ENCODE results near the gene MAGI2. TPM values are rescaled to one million over a fixed set of nuclear protein-coding genes. Genes with fewer than 3 reads are reported as not detected.

The MAGI2 gene
- total and polyA plus RNA-seq, 2 donors (not counting 3 experiments of a cell fraction or from before 2014, with no cell fraction given), result 0.28 to 6.0 TPM

DNA sequence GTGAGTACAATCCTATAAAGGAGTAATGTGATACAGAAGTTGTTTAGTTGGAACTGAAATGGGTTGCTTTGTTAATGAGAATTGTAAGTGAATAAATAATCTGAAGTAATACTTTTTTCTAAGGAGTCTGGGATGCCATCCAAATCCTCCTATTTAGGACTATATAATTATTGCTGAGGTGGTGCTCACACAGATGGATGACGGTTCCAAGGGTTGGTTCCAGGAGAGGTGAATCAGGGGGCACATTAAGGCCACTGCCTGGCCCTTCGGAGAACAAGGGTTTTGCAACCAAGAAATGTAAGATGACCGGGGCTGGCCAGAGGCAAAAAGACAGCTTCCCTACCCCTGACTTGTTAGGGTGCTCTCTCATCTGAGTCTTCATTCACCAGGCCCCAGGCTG is 1302.2 kb downstream of the MAGI2 start:
- Histone ChIP-seq H2AFZ (ENCODE audit: low read depth, low read length) (no peak overlapping the region), H3K9ac (replicated peaks; ENCODE audit: extremely low read depth, insufficient read depth, low read length) (no peak overlapping the region), H3K27me3 (ENCODE audit: control insufficient read depth in 2 of 2, insufficient read depth in 2 of 2, low read length in 2 of 2) (peaks cover 0 to 2% of the 10 kb centered on the region in 2 experiments), H3K36me3 (ENCODE audit: control insufficient read depth in 2 of 2, extremely low read depth in 1 of 2, insufficient read depth in 2 of 2, low read length in 2 of 2) (no peaks in the 10 kb centered on the region), H3K4me2 (ENCODE audit: insufficient read depth, low read length) (no peak overlapping the region), H3K9me1 (replicated peaks; ENCODE audit: control insufficient read depth, extremely low read depth, insufficient read depth, low read length) (no peaks in the 10 kb centered on the region), H3K9me3 (replicated peaks; ENCODE audit: control insufficient read depth, insufficient read depth, low read length) (no peaks in the 10 kb centered on the region), H3K4me3 (replicated peaks in 1 of 3; ENCODE audit: insufficient read depth in 1 of 3, low read depth in 1 of 3, low read length in 3 of 3) (no peak overlapping the region), H3K79me2 (ENCODE audit: control insufficient read depth, insufficient read depth, low read length) (no peaks in the 10 kb centered on the region), H4K20me1 (replicated peaks; ENCODE audit: control insufficient read depth, extremely low read depth, insufficient read depth, low read length) (no peaks in the 10 kb centered on the region), H3K4me1 (ENCODE audit: control insufficient read depth, extremely low read depth, insufficient read depth, low read length) (no peaks in the 10 kb centered on the region), H3K27ac (ENCODE audit: insufficient read depth, low read depth, low read length) (no peak overlapping the region)
- DNase-seq (ENCODE audit: low read depth, low spot score) (no peak), FAIRE-seq (no peak)
- ChIA-PET CTCF (no interaction called here), POLR2A (no interaction called here)
- no TSS peak for BruUV-seq (replicated peaks)
- TF ChIP-seq, protein P1, sequence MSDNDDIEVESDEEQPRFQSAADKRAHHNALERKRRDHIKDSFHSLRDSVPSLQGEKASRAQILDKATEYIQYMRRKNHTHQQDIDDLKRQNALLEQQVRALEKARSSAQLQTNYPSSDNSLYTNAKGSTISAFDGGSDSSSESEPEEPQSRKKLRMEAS (IDR thresholded peaks at IDR 0.05; ENCODE audit: insufficient read depth, insufficient read length), result no peak
- TF ChIP-seq JUN (IDR thresholded peaks at IDR 0.05; ENCODE audit: borderline replicate concordance, insufficient read depth, insufficient read length, low read depth) (no peak), MYC (IDR thresholded peaks at IDR 0.05; ENCODE audit: low read depth, low read length) (no peak), POLR2AphosphoS5 (IDR thresholded peaks at IDR 0.05; ENCODE audit: insufficient read depth, low read depth, low read length) (no peak), EZH2 (IDR thresholded peaks at IDR 0.05; ENCODE audit: borderline replicate concordance, low read depth, low read length, severe bottlenecking) (no peak), POLR2A (IDR thresholded peaks at IDR 0.05; ENCODE audit: low read depth, low read length) (no peak), FOS (IDR thresholded peaks at IDR 0.05; ENCODE audit: borderline replicate concordance, insufficient read depth, low read length) (no peak), GATA2 (IDR thresholded peaks at IDR 0.05; ENCODE audit: insufficient read depth, insufficient read length, low read depth, low read length) (no peak)
- TF ChIP-seq, protein P2, sequence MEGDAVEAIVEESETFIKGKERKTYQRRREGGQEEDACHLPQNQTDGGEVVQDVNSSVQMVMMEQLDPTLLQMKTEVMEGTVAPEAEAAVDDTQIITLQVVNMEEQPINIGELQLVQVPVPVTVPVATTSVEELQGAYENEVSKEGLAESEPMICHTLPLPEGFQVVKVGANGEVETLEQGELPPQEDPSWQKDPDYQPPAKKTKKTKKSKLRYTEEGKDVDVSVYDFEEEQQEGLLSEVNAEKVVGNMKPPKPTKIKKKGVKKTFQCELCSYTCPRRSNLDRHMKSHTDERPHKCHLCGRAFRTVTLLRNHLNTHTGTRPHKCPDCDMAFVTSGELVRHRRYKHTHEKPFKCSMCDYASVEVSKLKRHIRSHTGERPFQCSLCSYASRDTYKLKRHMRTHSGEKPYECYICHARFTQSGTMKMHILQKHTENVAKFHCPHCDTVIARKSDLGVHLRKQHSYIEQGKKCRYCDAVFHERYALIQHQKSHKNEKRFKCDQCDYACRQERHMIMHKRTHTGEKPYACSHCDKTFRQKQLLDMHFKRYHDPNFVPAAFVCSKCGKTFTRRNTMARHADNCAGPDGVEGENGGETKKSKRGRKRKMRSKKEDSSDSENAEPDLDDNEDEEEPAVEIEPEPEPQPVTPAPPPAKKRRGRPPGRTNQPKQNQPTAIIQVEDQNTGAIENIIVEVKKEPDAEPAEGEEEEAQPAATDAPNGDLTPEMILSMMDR (IDR thresholded peaks at IDR 0.05; ENCODE audit: extremely low read depth in 1 of 2, insufficient read depth in 1 of 2, low read depth in 1 of 2, low read length in 2 of 2), result no peak
- intact Hi-C loops (cut with micrococcal nuclease) (no loop called here), dilution Hi-C loops (cut with MboI; ENCODE audit: extremely low pct_ligation_motif_present, low sequenced_read_pairs) (no loop called here)
